ENCODE results near the gene RNMT.

DNA sequence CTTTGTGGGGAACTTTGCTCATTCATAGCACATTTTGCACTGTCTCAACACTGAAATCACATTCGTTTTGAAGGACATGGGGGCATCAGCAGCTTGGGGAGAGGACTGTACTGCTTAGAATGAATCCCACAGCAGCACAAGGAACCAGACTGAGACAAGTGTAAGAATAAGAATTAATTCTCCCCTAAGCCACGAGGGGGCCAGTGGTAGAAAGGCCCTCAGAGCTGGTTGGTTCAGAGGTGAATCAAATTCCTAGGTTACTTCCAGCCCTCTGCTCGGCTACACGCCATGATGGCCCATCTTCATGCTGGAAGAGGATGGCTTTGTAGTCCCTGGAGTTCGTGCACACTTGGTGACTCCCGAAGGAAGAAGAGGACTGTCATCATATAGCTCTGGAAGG, 85.5 kb downstream of the RNMT start:
- TF ChIP-seq POLR2A (IDR thresholded peaks at IDR 0.05; ENCODE audit: low read length), result no peak
- no peak for TF ChIP-seq GATA1 (IDR thresholded peaks at IDR 0.05; ENCODE audit: low read depth, low read length)

All from erythroblast (primary cell).